Activated naive CD8-positive, alpha-beta T cell treated with anti-CD3 and anti-CD28 coated beads, Interleukin-2, amount 50 U/mL, for 16 hours (primary cell): ENCODE results near the gene KREMEN1.
"Not testable (repeated sequence)": the region's sequence is repeated elsewhere in the genome, so short reads cannot be mapped to it uniquely, and the experiment has no call there.

ENCODE experiments used
- DNase-seq: peaks from one replicate; pipeline ENCODE4 v3.0.0-alpha.2; 2020; ENCODE audit warnings: low read depth, low spot score

KREMEN1 gene

DNA sequence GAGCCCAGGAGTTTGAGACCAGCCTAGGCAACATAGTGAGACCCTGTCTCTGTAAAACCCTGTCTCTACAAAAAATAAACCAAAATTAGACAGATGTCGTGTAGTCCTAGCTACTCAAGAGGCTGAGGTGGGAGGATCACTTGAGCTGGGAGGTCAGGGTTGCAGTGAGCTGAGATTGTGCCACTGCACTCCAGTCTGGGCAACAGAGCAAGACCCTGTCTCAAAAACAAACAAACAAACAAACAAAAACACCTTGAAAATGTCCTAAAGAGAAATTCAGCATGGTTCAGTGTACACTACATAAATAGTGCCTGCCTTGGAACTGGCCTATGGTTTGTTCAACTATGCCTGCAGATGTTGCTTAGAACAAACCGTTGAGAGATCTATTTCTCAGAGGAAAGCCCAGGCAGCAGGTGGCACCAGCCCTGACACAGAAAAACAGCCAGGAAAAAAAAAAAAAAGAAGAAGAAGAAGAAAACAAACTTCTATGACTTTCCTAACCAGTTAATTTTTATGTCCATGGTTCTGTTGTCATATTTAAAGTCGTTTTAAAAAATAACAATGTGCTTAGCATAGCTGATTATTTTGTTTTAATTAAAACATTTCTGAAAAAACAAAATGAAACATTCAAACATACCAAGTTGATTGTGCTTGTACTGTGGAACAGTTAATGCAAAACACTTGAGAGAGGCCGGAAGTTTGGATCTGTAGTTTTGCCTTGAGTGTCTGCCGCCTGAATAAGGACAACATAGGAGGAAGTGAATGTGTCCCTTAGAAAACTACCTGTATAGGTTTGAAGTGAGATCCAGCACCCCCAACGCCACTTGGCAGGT is 5.4 kb downstream of the KREMEN1 start:
- DNase-seq = no peak

DNA sequence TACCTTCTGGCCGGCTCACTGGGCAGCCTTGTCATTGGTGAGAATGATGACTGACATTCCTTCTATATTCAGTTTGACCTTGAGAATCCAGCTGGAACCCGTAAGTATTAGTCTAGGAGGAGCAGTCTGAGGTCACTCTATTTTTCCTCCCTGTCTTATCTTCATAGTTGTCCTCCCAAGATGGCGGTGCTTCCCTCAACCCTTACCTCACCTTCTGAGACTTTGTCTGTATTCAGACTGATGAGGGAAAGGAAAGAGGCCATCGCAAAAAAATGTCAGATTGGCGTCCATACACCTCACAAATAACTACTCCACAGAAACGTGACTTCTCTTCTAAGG is 6.0 kb downstream of the KREMEN1 start:
- no peak for DNase-seq

DNA sequence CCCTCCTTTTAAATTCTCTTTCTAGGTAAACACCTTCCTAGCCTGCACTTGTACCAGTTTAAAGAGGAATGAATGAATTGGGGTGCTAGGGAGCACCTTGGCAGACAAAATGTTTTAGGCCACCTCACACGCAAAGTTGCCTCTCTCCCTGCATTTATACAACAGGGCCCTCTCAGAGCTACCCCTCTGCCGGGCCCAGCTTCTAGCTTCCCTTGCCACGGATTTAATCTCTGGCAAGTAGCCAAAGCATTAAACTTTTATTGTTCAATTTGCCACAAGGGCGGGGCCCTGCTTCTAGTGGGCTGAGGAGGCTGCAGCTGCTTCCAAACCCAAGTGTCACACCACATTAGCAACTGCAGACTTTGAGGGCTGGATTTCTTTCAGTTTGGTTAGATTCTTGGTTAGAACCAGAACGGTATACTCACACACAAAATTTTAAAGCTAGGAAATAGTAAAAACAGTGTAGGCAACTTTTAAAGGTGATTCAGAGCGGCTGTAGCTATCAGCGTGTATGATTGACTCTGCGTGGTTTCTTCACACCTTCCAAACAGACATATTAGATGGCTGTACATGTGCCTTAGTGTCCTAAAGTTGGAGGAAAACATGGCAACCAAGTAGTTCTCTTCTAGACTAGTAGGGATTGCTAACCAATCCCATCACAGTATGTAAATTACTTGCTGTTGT is 6.5 kb downstream of the KREMEN1 start:
- DNase-seq = no peak

DNA sequence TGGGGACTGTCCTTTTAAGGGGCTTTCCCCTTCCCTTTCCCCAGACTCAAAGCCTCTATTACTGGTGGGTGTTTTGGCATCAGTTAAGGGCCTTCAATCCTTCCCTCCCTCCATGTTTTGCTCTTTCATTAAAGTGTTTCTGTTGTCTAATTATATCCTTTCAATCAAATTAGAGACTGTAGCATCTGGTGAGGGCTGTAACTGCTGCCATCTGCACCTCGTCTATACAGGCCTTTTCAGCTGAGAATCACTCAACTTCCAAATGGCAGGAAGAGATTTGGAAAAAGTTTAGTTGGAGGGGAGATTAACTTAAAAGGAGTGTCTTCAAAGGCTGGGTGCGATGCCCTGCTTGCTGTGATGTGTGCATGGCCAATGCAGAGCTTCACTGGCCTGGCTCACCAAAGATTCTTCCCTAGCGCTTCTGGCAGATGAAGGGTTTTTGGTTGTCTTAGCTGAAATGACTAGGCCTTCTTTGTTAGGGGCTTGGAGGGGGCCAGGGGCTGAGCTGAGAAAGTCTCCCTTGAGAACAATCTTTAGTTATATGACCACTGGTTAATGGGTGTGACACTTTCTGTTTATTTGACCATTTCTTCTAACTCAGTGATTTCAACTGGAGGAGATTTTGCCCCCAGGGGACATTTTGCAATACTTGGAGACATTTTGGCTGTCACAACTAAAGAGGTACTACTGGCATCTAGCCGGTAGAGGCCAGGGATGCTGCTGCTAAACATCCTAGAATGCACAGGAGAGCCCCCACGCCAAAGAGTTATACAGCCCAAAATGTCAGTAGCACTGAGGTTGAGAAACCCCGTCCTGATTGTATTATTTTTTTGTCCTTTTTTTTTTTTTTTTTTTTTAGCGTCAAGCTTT is 7.5 kb downstream of the KREMEN1 start:
- no peak for DNase-seq

DNA sequence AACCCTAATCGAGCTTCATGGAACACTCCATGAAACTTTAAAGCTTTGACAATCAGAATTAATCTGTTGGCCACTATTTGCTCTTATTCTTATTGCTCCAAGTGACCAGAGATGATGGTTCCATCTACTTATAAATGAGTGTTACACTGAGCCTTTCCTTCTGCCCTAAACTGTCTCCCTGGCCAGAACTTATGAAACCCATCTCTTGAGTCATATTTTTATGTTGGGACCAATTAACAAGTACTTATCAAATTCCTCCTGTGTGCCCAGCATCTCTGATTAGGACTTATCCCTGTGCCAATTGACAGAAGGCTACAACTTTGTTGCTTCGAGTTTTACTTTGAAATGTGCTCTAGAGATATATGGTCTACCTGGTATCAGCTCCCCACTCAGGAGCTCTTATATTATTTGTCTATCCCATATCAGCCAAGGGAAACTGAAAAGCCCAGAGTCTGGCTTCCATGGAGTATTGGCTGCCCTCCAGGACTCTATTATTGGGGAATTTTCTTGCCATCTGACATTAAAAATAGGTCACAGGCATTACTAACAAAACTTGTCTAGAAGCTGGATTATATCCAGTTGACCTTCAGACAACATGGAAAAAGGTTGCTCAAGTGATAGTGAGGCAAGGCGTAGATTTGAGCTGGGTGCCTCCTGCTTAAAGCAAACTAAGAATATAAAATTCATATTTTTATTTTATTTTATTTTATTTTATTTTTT is 8.8 kb downstream of the KREMEN1 start:
- no peak for DNase-seq

DNA sequence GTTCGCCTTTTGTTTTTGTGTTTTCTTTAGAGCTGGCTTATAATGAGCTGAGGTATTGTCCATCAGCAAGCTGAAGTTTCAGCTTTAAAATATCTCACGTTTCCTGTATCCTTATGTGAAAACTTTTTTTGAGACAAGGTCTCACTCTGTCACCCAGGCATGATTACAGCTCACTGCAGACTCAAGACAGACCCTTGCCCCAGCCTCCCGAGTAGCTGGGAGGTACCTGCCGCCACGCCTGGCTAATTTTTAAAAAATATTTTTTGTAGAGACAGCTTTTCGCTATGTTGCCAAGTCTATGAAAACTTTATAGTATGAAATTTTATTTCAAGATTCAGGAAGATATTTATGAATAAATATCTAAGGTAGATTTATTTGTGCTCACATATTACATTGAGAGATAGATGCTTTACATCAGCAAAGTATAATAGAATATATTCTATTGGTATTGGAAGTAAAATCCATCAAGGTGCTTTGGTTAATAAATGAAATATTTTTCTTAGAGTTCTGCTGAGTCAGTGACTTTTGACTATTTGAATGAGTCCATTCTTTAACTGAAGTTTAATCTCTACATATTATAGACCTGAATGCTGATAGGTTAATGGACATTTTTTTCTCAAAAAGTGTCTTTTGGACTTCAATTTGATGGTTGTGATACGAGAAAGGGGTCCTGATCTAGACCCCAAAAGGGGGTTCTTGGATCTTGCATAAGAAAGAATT is 10.2 kb downstream of the KREMEN1 start:
- DNase-seq = no peak

DNA sequence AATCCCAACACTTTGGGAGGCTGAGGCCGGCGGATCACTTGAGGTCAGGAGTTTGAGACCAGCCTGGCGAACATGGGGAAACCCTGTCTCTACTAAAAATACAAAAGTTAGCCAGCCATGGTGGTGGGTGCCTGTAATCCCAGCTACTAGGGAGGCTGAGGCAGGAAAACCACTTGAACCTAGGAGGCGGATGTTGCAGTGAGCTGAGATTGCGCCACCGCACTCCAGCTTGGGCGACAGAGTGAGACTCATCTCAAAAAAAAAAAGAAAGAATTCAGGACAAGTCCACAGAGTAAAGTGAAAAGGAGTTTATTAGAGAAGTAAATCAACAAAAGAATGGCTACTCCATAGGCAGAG is 10.7 kb downstream of the KREMEN1 start:
- not testable (repeated sequence) for DNase-seq

DNA sequence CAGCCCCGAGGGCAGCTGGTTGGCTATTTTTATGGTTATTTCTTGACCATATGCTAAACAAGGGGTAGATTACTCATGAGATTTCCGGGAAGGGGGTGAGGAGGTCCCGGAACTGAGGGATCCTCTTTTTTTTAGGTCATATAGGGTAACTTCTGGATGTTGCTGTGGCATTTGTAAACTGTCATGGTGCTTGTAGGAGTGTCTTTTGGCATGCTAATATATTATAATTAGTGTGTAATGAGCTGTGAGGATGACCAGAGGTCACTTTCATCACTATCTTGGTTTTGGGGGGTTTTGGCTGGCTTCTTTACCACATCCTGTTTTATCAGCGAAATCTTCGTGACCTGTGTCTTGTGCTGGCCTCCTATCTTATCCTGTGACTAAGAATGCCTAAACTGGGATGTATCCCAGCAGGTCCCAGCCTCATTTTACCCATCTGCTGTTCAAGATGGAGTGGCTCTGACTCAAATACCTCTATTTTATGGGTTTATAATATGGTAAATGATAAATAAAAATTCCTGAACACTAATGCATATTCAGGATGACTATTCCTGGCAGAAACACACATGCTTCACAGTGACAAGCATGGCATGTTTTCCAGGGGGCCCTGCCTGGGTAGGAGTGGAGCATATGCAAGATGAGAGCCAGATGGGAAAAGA is 11.2 kb downstream of the KREMEN1 start:
- no peak for DNase-seq

DNA sequence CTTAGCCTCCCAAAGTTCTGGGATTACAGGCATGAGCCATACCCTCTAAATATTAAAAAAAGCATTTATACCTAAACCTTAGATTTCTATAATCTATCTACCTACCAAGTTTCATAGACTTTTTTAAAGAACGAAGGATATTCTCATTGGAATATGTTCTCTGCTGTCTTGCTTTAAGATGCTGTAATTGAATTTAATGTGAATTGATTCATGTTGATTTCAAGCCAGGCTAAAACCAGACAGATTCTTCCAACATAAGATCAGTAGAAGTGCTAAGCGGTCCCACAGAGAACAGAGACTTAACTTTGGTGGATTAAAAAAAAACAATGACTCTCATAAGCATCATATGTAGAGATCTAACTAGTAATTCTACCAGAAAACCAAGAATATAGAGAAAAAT is 14.2 kb downstream of the KREMEN1 start:
- no peak for DNase-seq

DNA sequence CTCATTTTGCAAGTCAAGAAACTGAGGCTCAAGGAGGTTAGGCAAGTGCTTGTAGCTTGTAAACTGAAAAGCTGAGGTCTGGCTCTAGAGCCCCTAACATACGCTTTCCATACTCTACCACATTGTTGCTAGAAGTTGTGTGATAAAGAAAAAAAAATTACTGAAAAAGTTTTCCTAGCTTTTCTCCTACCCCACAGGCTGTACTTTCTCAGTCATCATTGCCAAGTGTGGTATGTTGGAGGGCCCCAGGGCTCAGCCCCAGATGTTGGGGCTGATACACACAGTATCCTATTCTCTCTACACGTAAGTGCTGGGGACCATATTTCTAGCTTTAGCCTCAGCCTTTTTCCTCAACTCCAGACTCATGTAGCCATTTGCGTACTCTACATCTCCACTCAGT is 16.0 kb downstream of the KREMEN1 start:
- DNase-seq = no peak

DNA sequence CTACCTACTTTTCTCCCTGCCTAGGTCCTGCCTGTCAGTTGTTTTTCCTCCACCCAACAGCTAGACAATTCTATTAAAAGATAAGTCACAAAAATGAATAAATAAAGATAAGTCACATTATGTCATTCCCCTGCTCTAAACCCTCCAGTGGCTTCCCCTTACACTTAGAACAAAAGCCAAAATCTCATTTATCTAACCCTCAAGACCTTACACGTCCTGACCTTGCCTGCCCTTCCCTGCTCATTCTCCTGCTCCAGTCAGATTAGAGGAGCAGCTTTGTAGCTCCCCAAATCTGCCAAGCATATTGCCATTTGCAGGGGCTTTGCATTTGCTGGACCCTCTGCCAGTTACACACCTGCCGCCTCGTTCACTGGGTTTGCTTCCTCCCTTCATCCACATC is 16.7 kb downstream of the KREMEN1 start:
- no peak for DNase-seq

DNA sequence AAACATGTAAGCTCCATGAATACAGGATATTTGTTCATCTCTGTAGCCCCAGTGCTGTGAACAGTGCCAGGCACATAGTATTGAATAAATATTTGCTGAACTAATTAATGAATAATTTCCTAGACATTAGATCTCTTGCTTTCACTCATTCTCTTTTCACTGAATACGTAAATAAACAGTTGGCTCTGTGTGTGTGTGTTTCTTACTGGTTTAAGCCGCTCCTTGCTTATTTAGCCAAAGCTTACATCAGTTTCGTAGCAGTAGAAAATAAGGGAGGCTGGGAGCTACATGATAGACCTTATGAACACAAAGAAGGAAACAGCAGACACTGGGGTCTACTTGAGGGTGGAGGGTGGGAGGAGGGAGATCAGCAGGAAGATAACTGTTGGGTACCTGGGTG is 17.2 kb downstream of the KREMEN1 start:
- no peak for DNase-seq

DNA sequence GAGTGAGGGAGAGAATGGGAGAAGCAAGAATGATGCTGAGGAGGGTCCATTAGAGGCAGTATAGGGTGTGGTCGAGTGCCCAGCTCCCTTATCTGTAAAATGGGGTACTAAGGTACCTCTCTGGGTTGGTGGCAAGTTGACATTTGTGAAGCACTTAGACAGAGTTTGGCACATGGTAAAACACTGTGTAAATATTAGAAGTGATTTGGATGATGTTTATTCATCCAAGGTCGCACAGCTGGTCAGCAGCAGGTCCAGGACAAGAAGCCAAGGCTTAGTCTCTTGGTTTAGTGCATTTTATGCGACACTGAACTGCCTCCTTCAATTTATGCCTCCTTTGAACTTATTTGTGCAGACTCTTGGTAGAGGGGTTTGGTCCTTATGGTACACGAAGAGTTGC is 19.4 kb downstream of the KREMEN1 start:
- DNase-seq = no peak

DNA sequence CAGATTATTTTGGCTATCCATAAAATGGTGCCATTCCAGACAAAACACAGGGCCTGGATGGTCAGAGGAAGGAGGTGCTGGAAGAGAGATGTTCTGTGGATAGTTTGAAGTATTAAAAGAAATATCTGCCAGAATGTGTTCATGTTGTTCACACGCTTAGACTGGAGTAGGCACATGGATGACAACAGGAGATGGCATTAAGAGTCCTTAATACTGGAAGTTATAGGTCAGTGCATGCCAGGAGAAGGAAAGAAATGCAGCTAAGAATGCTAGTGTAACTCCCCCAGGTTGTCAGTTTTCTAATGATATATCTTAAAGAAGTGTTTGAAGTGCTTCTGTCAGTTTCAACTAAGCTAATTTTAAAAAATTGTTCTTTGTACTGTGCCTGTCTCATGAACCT is 20.2 kb downstream of the KREMEN1 start:
- DNase-seq = no peak

DNA sequence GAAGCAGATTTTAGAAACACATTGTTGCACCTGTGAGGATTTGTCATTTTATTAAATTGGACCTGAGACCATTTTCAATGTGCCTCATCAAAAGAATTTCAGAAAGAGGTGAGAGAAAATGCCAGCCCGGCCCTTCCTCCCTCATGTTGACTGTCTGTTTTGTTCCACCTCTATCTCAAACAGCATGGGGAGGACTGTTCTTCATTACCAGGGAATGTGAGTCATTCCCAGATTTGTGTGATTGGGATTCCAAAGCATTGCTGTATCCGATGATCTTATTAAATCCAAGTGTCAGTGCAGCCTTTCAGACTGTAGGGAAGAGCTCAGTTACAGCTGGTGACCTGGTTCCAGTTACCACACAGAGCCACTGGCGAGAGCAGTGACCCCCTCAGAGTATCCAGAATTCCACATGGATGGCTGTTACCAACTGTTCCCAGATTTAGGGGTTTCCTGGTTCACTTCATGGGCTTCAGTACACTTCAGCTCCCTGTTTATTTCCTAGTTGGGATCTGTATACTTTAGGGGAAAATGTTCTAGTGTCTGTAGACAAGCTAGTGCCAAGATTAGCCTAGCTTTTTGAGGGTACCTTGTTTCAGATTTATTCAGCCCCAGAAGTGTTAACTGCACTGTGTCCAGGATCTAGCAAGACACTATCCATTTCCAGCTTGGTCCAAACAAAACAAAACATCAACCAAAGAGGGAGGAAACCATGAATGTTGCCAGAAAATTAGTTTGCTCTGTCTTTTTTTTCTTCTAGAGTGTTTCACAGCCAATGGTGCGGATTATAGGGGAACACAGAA is 20.9 kb downstream of the KREMEN1 start:
- no peak for DNase-seq

DNA sequence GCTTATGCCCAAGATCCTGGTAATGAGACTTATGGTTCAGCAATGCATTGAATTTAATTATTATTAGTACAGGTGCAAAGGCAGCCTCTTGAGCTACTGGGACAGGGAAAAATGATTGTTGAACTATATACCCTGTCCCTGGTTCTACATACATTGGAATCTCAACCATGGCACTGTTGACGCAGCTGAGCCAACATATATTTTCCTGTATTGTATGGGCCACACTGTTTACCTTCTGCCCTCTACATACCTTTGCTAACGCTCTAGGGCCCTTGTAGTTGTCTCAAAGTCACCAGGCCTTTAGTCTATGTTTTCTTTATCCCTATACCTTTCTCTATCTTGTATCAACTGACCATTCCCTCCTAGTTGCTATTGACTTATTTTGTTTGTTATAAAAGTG is 22.6 kb downstream of the KREMEN1 start:
- no peak for DNase-seq

DNA sequence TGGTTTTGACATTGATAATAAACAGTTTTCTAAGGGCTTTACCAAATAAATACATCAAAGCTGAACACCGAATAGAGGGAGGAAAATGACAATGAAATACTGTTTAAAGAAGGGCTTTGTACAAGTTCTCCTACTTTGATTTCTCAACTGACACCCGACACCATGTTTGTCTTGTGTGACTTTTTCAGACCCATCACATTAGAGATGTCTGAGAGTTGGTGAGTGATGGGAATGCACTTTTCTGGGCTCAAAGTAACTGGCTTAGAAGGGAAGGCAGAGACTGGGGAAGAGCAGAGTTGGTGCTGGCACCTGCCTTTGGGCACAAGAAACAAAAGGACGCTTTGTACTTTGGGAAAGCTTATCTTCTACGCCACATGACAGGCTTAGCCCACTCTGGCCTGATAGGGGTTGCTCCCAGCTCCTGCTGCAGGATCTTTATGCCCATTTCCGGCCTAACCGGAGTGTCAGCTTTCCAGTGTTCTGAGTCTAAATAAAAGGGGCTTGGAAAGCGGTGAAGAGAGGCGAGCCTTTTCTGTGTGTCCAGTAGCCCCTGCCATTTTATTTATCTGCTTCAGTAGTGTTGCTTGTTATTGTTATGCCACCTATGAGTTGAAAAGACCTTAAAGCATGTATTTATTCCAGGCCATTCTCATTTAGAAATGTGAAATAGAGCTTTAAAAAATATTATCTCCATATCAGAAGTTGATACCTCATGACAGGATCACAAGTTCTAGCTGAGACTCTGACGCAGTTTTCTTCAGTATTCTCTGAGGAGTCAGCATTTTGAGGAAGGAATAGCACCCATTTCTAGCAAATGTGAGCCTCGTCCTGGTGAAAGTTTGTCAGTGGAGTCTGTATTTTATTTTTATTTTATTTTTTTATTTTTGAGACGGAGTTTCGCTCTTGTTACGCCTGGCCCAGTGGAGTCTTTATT is 24.2 kb downstream of the KREMEN1 start:
- DNase-seq = no peak

DNA sequence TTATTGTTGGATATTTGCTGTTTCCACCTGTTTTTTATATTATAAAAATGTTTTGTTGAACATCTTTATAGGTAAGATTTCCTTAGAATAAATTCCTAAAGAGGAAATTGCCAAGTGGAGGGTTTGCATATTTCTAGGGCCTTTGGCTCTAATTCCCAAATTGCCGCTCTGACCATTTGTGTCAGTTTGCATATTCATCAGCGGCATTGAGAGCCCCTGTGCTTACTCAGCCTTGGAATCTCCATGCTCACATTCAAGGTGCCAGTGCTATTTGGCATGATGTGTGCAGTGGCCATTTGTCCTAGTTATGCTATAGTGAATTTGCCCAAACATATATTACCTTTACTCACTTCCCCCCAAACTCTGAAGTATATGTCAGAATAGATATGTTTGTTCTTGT is 25.5 kb downstream of the KREMEN1 start:
- DNase-seq = no peak

DNA sequence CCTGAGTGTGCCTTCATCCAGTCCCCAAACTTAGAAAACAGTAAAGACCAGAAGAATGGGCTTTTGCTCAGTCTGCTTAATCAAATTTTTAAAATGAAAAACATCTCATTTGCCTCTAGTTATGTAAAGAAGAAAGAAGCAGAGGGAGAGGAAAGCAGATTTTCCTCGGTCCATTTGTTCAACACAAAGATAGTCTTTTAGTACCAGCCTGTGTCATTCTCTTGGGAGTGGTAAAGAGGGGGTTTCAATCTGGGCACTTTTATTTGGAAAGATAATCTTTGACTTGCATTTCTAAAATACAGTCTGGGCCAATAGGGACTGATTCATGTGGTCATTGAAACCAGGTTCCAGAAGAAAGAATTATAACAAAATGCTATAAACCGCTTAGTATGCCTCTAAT is 29.5 kb downstream of the KREMEN1 start:
- no peak for DNase-seq
